A549 treated with ZK216348 at 1 μM for 4 hours (cell line): ENCODE data around the gene TNN. TPM values are rescaled to one million over a fixed set of nuclear protein-coding genes. Genes with fewer than 3 reads are reported as not detected.

Experiments used
- total RNA-seq: library from RNA; stranded (reverse); fragments of 200-300 nt; extraction: Qiagen RNA extraction; gene quantifications from 5 replicates; pipeline ENCODE4 v1.2.3, GENCODE V29; 2022; ENCODE audit warnings: low read depth

The TNN gene, protein sequence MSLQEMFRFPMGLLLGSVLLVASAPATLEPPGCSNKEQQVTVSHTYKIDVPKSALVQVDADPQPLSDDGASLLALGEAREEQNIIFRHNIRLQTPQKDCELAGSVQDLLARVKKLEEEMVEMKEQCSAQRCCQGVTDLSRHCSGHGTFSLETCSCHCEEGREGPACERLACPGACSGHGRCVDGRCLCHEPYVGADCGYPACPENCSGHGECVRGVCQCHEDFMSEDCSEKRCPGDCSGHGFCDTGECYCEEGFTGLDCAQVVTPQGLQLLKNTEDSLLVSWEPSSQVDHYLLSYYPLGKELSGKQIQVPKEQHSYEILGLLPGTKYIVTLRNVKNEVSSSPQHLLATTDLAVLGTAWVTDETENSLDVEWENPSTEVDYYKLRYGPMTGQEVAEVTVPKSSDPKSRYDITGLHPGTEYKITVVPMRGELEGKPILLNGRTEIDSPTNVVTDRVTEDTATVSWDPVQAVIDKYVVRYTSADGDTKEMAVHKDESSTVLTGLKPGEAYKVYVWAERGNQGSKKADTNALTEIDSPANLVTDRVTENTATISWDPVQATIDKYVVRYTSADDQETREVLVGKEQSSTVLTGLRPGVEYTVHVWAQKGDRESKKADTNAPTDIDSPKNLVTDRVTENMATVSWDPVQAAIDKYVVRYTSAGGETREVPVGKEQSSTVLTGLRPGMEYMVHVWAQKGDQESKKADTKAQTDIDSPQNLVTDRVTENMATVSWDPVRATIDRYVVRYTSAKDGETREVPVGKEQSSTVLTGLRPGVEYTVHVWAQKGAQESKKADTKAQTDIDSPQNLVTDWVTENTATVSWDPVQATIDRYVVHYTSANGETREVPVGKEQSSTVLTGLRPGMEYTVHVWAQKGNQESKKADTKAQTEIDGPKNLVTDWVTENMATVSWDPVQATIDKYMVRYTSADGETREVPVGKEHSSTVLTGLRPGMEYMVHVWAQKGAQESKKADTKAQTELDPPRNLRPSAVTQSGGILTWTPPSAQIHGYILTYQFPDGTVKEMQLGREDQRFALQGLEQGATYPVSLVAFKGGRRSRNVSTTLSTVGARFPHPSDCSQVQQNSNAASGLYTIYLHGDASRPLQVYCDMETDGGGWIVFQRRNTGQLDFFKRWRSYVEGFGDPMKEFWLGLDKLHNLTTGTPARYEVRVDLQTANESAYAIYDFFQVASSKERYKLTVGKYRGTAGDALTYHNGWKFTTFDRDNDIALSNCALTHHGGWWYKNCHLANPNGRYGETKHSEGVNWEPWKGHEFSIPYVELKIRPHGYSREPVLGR (N-terminal part only)
- total RNA-seq = not detected in 5 replicates

GRCh38 chr1:175067362-175068106, at the start of gene TNN:
TSS of gene TNN (plus strand) at chr1:175067833. CDS start at chr1:175077419, 9,586 bp downstream.

DNA sequence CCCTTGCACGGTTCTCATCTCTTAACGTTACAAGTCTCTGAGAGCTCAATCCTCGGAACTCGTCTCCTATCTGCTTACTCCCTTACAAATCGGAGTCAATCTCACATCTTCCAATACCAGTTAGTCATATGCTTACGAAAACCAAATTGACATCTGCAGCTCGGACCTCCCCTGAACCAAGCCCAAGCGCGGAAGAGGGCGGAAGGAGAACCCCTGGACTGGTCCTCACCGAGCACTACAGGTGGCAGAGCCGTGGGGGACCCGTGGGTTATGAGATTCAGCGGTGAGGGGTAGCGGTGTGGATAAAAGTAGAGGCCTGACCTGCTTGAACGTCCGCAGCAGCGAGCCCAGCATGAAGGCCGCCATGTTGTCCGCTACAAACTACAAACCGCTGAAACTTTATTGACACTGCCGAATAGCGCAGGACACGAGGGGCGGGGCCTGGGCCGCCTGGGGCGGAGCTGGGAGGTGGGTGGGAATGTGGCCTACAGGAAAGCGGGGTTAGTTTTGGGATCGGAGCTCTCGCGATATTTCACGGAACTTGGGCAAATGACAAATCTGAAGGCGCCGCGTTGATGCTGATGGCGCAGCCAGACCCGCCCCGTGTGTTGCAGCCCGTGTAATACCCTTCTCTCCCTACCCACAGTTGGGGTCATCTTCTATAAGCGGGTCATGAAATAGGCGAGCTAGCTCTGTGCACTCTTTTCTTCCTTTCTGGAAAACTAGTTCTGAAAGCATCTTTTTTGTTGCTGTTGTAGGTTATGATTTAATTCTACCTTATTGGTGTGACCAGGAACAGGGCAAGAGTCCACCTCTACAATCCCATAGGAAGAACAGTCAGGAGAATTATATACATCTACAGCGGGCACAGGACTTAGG, 44.4 kb upstream of the TNN start, which contains the start of gene MRPS14:
MRPS14 (minus strand) TSS at position 383 of the 879 bp plus-strand sequence; CDS start at position 366, 17 bp downstream.

GRCh38 chr1:175192630-175193526, 125.2 kb downstream of the TNN start, which contains the start of gene KIAA0040:
TSS of gene KIAA0040 (minus strand) at chr1:175192776. CDS start at chr1:175161013, 31,763 bp downstream.

Other genes with a start within 250 kb of the TNN start
- 159 to 341 TPM (median 192 TPM) in 5 replicates for gene CACYBP, start 67.9 kb upstream of the TNN start, total RNA-seq
- gene MRPS14, start 44.4 kb upstream of the TNN start, total RNA-seq = 20.4 to 27.8 TPM (median 23.2 TPM) in 5 replicates
- 0.56 to 0.92 TPM (median 0.74 TPM) in 5 replicates for gene KIAA0040, start 124.9 kb downstream of the TNN start, total RNA-seq